HG03108 (cell line): ENCODE data around the gene DPEP2NB.
"Not testable (repeated sequence)": the region's sequence is repeated elsewhere in the genome, so short reads cannot be mapped to it uniquely, and the experiment has no call there.

Experiments used
- ATAC-seq: cut with Tn5 transposase; IDR thresholded peaks from one replicate; pipeline ENCODE4 v1.9.1; 2021; ENCODE audit warnings: moderate library complexity; ENCODE audit not compliant: unreplicated experiment

Gene DPEP2NB

DNA sequence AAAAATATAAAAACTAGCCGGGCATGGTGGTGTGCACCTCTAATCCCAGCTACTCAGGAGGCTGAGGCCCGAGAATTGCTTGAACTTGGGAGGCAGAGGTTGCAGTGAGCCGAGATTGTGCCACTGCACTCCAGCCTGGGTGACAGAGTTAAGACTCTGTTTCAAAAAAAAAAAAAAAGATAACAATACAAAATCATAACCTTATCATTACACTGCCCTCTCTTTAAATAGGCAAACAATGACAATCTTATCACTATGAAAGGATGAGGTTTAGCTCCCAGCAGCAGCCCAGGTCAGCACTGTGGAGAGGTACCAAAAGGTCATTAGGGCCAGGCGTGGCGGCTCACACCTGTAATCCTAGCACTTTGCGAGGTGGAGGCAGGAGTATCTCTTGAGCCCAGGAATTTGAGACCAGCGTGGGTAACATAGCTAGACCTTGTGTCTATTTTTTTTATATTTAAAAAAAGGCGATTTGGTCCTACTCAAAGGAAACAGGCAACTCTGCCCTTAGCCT is 3.5 kb upstream of the DPEP2NB start:
- ATAC-seq: no peak

DNA sequence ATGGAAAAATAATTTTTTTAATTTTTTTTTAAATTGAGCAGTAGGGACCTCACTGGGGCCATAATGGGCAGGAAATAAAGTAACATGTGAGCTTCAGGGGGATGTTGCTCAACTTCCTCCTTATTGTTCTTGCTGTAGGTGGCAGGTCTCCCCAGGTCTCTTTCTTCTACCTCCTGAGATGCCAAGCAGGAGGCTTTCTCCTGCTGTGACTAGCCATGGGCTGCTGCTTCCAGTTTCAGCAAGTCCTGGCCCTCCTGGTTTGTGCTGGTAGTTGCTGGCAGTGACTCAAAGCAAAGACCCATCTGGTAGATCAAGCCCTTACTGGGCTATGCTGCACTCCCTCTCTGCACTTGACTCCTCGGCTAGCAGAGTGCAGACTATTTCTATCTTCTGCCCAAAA is 2.3 kb downstream of the DPEP2NB start:
- no peak for ATAC-seq

DNA sequence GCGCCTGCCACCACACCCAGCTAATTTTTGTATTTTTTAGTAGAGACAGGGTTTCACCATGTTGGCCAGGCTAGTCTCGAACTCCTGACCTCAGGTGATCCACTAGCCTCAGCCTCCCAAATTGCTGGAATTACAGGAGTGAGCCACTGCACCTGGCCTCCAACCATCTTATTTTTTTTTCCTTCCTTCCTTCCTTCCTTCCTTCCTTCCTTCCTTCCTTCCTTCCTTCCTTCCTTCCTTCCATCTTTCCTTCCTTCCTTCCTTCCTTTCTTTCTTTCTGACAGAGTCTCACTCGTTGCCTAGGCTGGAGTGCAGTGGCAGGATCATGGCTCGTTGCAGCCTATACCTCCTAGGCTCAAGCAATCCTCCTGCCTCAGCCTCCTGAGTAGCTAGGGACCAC is 5.8 kb downstream of the DPEP2NB start:
- ATAC-seq: not testable (repeated sequence)

DNA sequence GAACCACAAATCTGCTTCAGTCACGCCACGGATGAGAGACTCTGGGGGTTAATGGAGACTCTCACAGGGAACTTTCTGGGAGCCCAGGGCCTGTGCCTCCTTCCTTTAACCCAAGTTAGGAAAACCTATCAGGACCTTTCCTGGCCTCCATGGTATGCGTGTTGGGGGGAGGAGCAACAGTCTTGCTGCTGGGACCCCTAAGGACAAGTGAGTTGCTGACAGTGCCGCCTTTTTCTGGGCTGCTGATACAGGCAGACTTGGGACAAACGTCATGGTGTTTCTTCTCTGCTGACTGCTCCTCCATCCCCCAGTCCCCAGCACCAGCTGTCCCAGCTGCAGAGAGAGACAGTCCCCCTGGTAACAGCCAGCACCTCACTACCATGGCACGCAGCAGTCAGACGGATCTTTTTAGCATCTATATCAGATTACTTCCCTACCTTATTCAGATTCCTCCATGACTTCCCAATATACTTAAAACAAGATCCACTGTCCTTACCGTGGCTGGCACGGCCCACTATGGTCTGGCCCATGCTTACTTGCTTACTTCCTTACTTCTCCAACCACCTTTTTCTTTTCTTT is 6.5 kb downstream of the DPEP2NB start:
- no peak for ATAC-seq

DNA sequence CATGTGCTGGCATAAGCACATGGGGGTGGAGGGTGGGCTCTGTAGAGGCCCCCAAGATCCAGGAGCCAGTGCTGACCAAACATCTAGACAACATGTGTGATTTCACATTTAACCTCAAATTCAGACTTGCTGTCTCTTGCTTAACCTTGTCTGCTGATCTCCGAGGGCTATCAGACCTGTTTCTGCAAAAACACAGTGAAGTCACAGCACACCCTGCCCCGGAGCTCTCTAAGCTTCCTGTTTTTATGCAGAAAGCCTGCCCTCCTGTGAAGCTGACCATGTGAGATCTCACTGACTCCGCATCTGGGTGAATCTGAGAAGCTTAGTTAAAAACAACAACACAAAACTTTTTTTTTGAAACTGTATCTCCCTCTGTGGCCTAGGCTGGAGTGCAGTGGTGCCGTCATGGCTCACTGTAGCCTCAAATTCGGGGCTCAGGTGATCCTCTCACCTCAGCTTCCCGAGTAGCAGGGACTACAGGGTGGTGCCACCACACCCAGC is 9.9 kb downstream of the DPEP2NB start:
- no peak for ATAC-seq

- no peak for ATAC-seq
These were observed 10.5 kb downstream of the DPEP2NB start for GRCh38 chr16:68005211-68005610.

DNA sequence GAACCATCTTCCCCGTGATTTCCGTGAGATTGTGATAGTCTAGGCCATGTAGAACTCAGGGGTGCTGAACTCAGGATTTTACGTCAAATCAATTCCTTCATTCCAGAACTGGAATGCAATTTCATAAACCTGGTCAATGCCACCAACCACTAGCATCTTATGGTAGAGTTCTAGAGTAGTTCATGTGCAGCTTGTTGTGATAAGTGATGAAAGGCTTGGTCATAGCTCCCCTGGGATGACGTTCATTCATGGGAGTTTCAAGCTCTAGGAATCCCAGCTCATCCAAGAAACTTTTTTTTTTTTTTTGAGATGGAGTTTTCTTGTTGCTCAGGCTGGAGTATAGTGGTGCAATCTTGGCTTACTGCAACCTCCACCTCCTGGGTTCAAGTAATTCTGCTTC is 12.7 kb downstream of the DPEP2NB start:
- ATAC-seq: no peak

- ATAC-seq: no peak
These were observed 15.3 kb downstream of the DPEP2NB start for GRCh38 chr16:68000450-68000849.

DNA sequence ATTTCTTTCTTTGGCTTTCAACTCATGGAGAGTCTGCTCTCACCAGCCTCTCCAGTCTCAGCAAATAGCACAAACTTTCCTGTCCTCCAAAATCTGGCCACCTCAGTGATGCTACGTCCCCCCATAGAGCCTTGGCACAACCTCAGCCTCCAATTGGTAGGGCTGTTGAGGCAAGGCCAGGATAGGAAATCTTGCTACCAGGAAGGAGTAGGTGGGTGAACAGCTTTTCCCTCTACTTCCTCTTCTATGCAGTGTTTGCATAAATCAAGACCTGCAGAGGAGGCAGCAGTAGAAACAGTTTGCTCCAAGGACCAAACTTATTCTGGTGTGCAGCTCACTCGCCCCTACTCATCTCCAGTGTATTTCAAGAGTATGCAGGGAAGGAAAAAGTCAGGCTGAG is 15.7 kb downstream of the DPEP2NB start:
- ATAC-seq: no peak

DNA sequence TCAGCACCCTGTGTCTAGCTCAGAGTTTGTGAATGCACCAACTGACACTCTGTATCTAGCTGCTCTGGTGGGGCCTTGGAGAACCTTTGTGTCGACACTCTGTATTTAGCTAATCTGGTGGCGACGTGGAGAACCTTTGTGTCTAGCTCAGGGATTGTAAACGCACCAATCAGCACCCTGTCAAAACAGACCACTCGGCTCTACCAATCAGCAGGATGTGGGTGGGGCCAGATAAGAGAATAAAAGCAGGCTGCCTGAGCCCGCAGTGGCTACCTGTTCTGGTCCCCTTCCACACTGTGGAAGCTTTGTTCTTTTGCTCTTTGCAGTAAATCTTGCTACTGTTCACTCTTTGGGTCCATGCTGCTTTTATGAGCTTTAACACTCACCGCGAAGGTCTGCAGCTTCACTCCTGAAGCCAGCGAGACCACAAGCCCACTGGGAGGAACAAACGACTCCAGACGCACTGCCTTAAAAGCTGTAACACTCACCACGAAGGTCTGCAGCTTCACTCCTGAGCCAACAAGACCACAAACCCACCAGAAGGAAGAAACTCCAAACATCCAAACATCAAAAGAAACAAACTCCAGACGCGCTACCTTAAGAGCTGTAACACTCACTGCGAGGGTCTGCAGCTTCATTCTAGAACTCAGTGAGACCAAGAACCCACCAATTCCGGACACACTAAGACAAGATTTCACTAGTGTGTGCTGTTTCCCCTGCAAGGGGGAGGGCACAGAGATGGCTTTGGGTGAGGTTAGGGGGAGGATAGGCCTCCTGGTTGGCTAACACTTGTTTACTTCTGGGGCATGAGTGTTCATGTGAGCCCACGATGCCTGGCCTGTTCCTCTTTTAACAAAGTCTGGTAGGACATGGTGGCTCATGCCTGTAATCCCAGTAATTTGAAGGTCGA is 16.7 kb downstream of the DPEP2NB start, which contains the start of gene DPEP2:
TSS of gene DPEP2 (minus strand) at position 706 of the 910 bp plus-strand sequence. CDS start 6,272 bp downstream, outside the sequence.
- ATAC-seq: not testable (repeated sequence)

GRCh38 chr16:67998231-67998778 is 17.4 kb downstream of the DPEP2NB start:
- ATAC-seq: not testable (repeated sequence)

DNA sequence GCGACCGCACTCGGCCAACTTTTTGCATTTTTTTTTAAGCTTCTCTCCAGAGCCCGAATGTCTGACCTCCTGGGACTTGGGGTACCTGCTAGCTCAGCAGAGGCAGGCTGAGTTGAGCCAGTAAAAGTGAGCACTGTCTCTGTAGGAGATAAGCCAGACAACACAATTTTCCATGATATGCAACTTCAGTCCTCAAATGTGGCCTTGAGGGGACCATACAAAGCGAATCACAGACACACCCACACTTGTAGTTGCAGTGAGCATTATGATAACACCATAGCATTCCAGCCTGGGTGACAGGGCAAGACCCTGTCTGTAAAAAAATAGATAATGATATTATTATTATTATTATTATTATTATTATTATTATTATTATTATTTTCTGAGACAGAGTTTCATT is 19.0 kb downstream of the DPEP2NB start:
- ATAC-seq: no peak

- ATAC-seq: no peak
These were observed 20.3 kb downstream of the DPEP2NB start for GRCh38 chr16:67995423-67995822.

DNA sequence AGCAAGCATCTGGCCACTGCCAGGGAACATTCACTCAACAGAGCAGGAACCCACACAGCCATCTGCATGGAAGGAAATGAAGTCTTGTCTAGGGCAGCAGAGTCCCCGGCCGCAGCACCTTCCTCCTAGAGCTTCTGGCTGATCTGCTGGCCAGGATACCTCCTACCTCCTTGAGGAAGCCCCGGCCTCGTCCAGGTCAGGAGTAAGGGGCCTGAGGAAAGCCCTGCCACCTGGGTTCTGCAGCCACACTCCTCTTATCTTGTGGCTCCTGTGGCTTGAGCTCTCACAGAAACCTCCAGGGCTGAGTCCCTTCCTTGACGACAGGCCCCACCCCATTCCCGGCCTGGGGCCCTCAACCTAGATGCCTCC is 21.7 kb downstream of the DPEP2NB start:
- ATAC-seq: not testable (repeated sequence)

GRCh38 chr16:67993207-67994039 is 22.3 kb downstream of the DPEP2NB start:
- ATAC-seq: peak; percentile 68

DNA sequence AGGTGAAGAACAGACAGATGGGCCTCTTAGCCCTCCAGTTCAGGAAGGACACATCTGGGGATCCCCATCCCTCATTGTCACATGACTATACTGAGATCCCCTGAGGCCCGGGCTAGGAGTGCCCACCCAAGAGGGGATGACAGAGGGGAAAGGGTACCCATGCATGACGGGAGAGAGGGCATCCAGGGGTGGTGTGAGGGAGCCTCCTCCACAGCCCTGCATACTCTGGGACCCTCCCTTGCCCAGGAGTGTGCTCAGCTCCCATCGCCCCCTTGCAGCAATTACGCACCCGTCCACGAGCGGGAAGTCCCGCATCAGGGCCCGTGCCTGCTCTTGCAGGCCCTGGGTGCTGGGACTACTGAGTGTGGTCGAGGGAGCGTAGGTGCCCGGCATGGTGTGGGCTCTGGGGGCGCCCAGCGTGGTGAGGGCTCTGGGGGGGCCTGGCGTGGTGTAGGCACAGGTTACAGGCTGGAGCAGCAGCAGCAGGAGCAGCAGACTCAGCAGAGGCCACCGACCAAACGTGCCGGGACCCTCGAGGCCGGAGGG is 23.0 kb downstream of the DPEP2NB start:
- no peak for ATAC-seq

DNA sequence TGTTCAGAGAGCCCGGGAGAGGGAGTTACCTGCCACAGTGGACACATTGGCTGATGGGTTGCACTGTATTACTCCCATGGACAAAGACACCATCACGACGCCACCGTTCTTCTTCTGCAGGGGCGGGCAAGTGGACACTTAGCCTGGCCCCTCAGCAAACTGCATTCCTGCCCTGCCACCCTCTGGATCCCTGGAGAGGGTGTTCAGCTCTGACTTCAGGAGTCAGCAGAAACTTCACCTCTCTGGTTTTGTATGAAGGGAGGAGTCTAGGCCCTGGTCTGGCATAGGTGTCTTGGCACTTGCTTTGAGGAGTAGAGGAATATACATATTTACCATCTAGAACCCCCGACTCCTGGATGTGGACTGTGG is 25.7 kb downstream of the DPEP2NB start:
- ATAC-seq: no peak

DNA sequence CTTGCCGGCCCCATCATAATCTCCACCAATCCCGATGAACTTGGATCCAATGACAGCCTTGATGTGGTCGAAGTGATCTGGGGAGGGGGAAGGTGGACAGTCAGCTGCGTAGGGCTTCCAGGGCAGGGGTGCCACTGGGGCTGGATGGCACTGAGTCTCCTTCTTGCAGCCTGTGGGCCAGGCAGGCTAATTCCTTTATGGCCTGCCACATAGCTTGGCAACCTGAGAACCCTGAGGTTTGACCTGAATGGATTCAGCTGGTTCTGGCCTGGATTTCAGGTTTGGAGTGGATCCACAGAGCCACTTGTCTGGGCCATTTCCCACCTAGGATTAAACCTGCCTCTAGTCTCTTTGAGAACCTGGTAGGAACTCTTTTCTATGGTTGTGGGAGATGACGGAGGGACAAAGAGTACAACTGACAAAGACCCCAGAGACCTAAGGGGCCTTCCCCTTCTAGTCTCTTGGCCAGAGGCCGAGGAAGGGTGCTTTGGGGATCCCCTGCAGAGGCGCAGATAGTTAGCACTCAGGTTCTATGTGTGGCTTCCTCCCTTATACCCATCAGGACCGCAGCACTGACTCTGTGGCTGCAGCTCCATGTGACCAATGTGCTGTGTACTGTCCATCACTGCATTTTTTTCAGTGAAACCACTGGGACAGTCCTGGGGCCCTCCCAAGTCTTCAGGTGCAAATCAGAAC is 26.2 kb downstream of the DPEP2NB start:
- ATAC-seq: no peak

- no peak for ATAC-seq
These were observed 27.0 kb downstream of the DPEP2NB start for GRCh38 chr16:67988675-67989074.
